A549 treated with RU486 at 1 μM for 4 hours (cell line): ENCODE results near the gene CHTOP. TPM values are rescaled to one million over a fixed set of nuclear protein-coding genes. Genes with fewer than 3 reads are reported as not detected.

ENCODE experiments used
- total RNA-seq: library from RNA; stranded (reverse); fragments of 200-300 nt; extraction: Qiagen RNA extraction; gene quantifications from 5 replicates; pipeline ENCODE4 v1.2.3, GENCODE V29; 2022; ENCODE audit warnings: low read depth

The CHTOP gene
- 66.4 to 82.5 TPM (median 76.1 TPM) in 5 replicates for total RNA-seq

GRCh38 chr1:153633754-153634665 lies at the start of gene CHTOP:
Gene CHTOP, plus strand, starts transcription at chr1:153634066. Its CDS starts 2,523 bp downstream, at chr1:153636589.

GRCh38 chr1:153612755-153613331 lies 21.0 kb upstream of the CHTOP start, which contains the start of gene S100A16:
Gene S100A16, minus strand, starts transcription at chr1:153613137. Its CDS starts 4,986 bp downstream, at chr1:153608151.

GRCh38 chr1:153616144-153616916 lies 17.5 kb upstream of the CHTOP start, which contains the start of gene S100A14:
Gene S100A14, minus strand, starts transcription at chr1:153616325. Its CDS starts 467 bp downstream, at chr1:153615858.

GRCh38 chr1:153626904-153627714 lies 6.8 kb upstream of the CHTOP start, which contains the start of gene S100A13:
Gene S100A13, minus strand, starts transcription at chr1:153627505. Its CDS starts 1,033 bp downstream, at chr1:153626472.

GRCh38 chr1:153627715-153628626 lies 5.9 kb upstream of the CHTOP start, which contains the start of gene S100A1:
Gene S100A1, plus strand, starts transcription at chr1:153628434. Its CDS starts 2,088 bp downstream, at chr1:153630522.

GRCh38 chr1:153658400-153659174 lies 24.7 kb downstream of the CHTOP start, which contains the start of gene SNAPIN:
Gene SNAPIN, plus strand, starts transcription at chr1:153658703. Its CDS starts 41 bp downstream, at chr1:153658744.

GRCh38 chr1:153670859-153671627 lies 37.2 kb downstream of the CHTOP start, which contains the start of gene ILF2:
Gene ILF2, minus strand, starts transcription at chr1:153670993. Its CDS starts 71 bp downstream, at chr1:153670922.

GRCh38 chr1:153678519-153679336 lies 44.9 kb downstream of the CHTOP start, which contains the start of gene NPR1:
Gene NPR1, plus strand, starts transcription at chr1:153678688. Its CDS starts 421 bp downstream, at chr1:153679109.

Other genes with a start within 250 kb of the CHTOP start
- not detected in 5 replicates for gene S100A8, start 243.0 kb upstream of the CHTOP start, total RNA-seq
- not detected in 5 replicates for gene S100A7A, start 217.5 kb upstream of the CHTOP start, total RNA-seq
- gene S100A7, start 173.4 kb upstream of the CHTOP start, total RNA-seq: not detected in 5 replicates
- gene S100A6, start 98.1 kb upstream of the CHTOP start, total RNA-seq: 3,071 to 3,604 TPM (median 3,274 TPM) in 5 replicates
- 0.42 to 1.1 TPM (median 0.57 TPM) in 5 replicates for gene S100A5, start 93.1 kb upstream of the CHTOP start, total RNA-seq
- gene S100A4, start 88.3 kb upstream of the CHTOP start, total RNA-seq: 1,522 to 1,903 TPM (median 1,710 TPM) in 5 replicates
- 85.7 to 107 TPM (median 98.6 TPM) in 5 replicates for gene S100A3, start 84.8 kb upstream of the CHTOP start, total RNA-seq
- 17.0 to 31.3 TPM (median 24.8 TPM) in 5 replicates for gene S100A2, start 68.2 kb upstream of the CHTOP start, total RNA-seq
- gene S100A16, start 20.9 kb upstream of the CHTOP start, total RNA-seq: 415 to 520 TPM (median 478 TPM) in 5 replicates
- 0.28 to 0.73 TPM (median 0.45 TPM) in 5 replicates for gene S100A14, start 17.7 kb upstream of the CHTOP start, total RNA-seq
- 153 to 185 TPM (median 171 TPM) in 5 replicates for gene S100A13, start 6.6 kb upstream of the CHTOP start, total RNA-seq
- gene S100A1, start 5.6 kb upstream of the CHTOP start, total RNA-seq: 0.48 to 1.1 TPM (median 0.76 TPM) in 4 of 5 replicates, not detected in the other
- 53.9 to 63.9 TPM (median 56.8 TPM) in 5 replicates for gene SNAPIN, start 24.6 kb downstream of the CHTOP start, total RNA-seq
- gene ILF2, start 36.9 kb downstream of the CHTOP start, total RNA-seq: 261 to 313 TPM (median 282 TPM) in 5 replicates
- 0.77 to 1.2 TPM (median 0.97 TPM) in 5 replicates for gene NPR1, start 44.6 kb downstream of the CHTOP start, total RNA-seq
- 14.1 to 20.4 TPM (median 17.7 TPM) in 5 replicates for gene INTS3, start 94.0 kb downstream of the CHTOP start, total RNA-seq
- gene SLC27A3, start 141.3 kb downstream of the CHTOP start, total RNA-seq: 0.39 to 1.7 TPM (median 0.92 TPM) in 5 replicates